ENCODE data around the gene TBX5.

TBX5 gene

GRCh38 chr12:114395755-114396152 is 10.2 kb downstream of the TBX5 start:
- H3K4me1 ChIP-seq, result peaks cover 0 to 11% (median 3%) of the 10 kb centered on the region in 4 donors
- no peak overlapping the region for H3K27ac ChIP-seq
- DNase-seq, result no peak
- TF ChIP-seq, protein P1, sequence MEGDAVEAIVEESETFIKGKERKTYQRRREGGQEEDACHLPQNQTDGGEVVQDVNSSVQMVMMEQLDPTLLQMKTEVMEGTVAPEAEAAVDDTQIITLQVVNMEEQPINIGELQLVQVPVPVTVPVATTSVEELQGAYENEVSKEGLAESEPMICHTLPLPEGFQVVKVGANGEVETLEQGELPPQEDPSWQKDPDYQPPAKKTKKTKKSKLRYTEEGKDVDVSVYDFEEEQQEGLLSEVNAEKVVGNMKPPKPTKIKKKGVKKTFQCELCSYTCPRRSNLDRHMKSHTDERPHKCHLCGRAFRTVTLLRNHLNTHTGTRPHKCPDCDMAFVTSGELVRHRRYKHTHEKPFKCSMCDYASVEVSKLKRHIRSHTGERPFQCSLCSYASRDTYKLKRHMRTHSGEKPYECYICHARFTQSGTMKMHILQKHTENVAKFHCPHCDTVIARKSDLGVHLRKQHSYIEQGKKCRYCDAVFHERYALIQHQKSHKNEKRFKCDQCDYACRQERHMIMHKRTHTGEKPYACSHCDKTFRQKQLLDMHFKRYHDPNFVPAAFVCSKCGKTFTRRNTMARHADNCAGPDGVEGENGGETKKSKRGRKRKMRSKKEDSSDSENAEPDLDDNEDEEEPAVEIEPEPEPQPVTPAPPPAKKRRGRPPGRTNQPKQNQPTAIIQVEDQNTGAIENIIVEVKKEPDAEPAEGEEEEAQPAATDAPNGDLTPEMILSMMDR (IDR thresholded peaks at IDR 0.05), result no peak
- H3K27me3 ChIP-seq, result peaks cover 0 to 86% of the 10 kb centered on the region in 2 donors
- H3K9me3 ChIP-seq, result no peaks in the 10 kb centered on the region
- peak overlapping the region in 1 of 2 donors; percentile 29 for H3K4me3 ChIP-seq
- intact Hi-C loops (cut with DNase I; ENCODE audit: low total_unique reads), result no loop called here
- H3K36me3 ChIP-seq, result no peaks in the 10 kb centered on the region

GRCh38 chr12:114395233-114395632 is 10.7 kb downstream of the TBX5 start:
- TF ChIP-seq, protein P1 (IDR thresholded peaks at IDR 0.05), result no peak
- Histone ChIP-seq H3K27me3 (peaks cover 0 to 81% of the 10 kb centered on the region in 2 donors), H3K9me3 (no peaks in the 10 kb centered on the region), H3K36me3 (no peaks in the 10 kb centered on the region), H3K4me3 (no peak overlapping the region), H3K27ac (no peak overlapping the region), H3K4me1 (peaks cover 0 to 11% (median 3%) of the 10 kb centered on the region in 4 donors)
- intact Hi-C loops (cut with DNase I; ENCODE audit: low total_unique reads), result no loop called here
- DNase-seq, result no peak

DNA sequence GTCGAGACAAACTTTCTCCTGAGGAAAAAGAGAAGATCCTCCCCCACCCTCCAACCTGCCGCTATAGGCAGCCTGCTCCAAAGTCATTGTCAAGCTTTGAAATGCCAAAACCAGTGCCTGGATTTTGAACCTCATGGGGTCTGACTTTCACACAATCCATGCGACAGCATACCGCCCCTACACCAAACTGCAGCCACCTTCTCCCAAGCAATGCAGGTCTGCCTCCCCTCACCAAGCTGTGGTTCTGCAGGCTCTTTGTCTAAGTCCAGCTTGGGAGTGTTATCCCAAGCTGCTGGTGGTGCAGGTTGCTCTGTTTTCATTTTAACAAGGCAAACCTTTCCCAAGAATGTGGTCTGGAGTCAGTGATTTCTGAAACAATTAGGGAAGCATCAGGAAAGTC is 12.4 kb downstream of the TBX5 start:
- Histone ChIP-seq H3K27me3 (peaks cover 0 to 64% of the 10 kb centered on the region in 2 donors), H3K27ac (no peak overlapping the region), H3K4me3 (no peak overlapping the region), H3K36me3 (no peaks in the 10 kb centered on the region), H3K9me3 (no peaks in the 10 kb centered on the region), H3K4me1 (peaks cover 0 to 11% (median 3%) of the 10 kb centered on the region in 4 donors)
- DNase-seq, result no peak
- TF ChIP-seq, protein P1 (IDR thresholded peaks at IDR 0.05), result no peak
- intact Hi-C loops (cut with DNase I; ENCODE audit: low total_unique reads), result no loop called here

- TF ChIP-seq, protein P1 (IDR thresholded peaks at IDR 0.05), result no peak
- H3K27ac ChIP-seq, result no peak overlapping the region
- no peaks in the 10 kb centered on the region for H3K36me3 ChIP-seq
- intact Hi-C loops (cut with DNase I; ENCODE audit: low total_unique reads), result no loop called here
- no peaks in the 10 kb centered on the region for H3K9me3 ChIP-seq
- peaks cover 0 to 11% (median 3%) of the 10 kb centered on the region in 4 donors for H3K4me1 ChIP-seq
- DNase-seq, result no peak
- H3K27me3 ChIP-seq, result peaks cover 0 to 60% of the 10 kb centered on the region in 2 donors
- no peak overlapping the region for H3K4me3 ChIP-seq
Observed at GRCh38 chr12:114392909-114393308, 13.0 kb downstream of the TBX5 start.

GRCh38 chr12:114391088-114391487 is 14.9 kb downstream of the TBX5 start:
- intact Hi-C loops (cut with DNase I; ENCODE audit: low total_unique reads), result no loop called here
- H3K4me1 ChIP-seq, result peaks cover 0 to 7% (median 1%) of the 10 kb centered on the region in 4 donors
- no peaks in the 10 kb centered on the region for H3K36me3 ChIP-seq
- TF ChIP-seq, protein P1 (IDR thresholded peaks at IDR 0.05), result no peak
- no peak for DNase-seq
- no peak overlapping the region for H3K4me3 ChIP-seq
- H3K27ac ChIP-seq, result no peak overlapping the region
- H3K9me3 ChIP-seq, result no peaks in the 10 kb centered on the region
- peaks cover 0 to 45% of the 10 kb centered on the region in 2 donors for H3K27me3 ChIP-seq

GRCh38 chr12:114384739-114385138 is 21.2 kb downstream of the TBX5 start:
- no peak for DNase-seq
- no peak overlapping the region for H3K27ac ChIP-seq
- TF ChIP-seq, protein P1 (IDR thresholded peaks at IDR 0.05), result no peak
- intact Hi-C loops (cut with DNase I; ENCODE audit: low total_unique reads), result no loop called here
- no peaks in the 10 kb centered on the region for H3K4me1 ChIP-seq
- no peaks in the 10 kb centered on the region for H3K36me3 ChIP-seq
- no peak overlapping the region for H3K4me3 ChIP-seq
- peaks cover 0 to 15% of the 10 kb centered on the region in 2 donors for H3K27me3 ChIP-seq
- no peaks in the 10 kb centered on the region for H3K9me3 ChIP-seq

All from tibial artery (tissue), 4 donors.